Measurements from ENCODE around the gene SDHAF2. TPM values are rescaled to one million over a fixed set of nuclear protein-coding genes. Genes with fewer than 3 reads are reported as not detected.

The SDHAF2 gene
- total RNA-seq, 1 experiment from 2014 or later, result 34.0 TPM

Other genes starting within 250 kb of the SDHAF2 start
- not detected for gene PGA3, start 226.6 kb upstream of the SDHAF2 start, total RNA-seq (2021; ENCODE audit: unreplicated experiment)
- not detected for gene PGA4, start 207.8 kb upstream of the SDHAF2 start, total RNA-seq (2021; ENCODE audit: unreplicated experiment)
- not detected for gene PGA5, start 188.9 kb upstream of the SDHAF2 start, total RNA-seq (2021; ENCODE audit: unreplicated experiment)
- 2.5 TPM for gene VWCE, start 134.8 kb upstream of the SDHAF2 start, total RNA-seq (2021; ENCODE audit: unreplicated experiment)
- 269 TPM for gene DDB1, start 97.0 kb upstream of the SDHAF2 start, total RNA-seq (2021; ENCODE audit: unreplicated experiment)
- 156 TPM for gene TKFC, start 96.9 kb upstream of the SDHAF2 start, total RNA-seq (2021; ENCODE audit: unreplicated experiment)
- 34.1 TPM for gene CYB561A3, start 68.2 kb upstream of the SDHAF2 start, total RNA-seq (2021; ENCODE audit: unreplicated experiment)
- gene TMEM138, start 67.8 kb upstream of the SDHAF2 start, total RNA-seq (2021; ENCODE audit: unreplicated experiment), result 45.0 TPM
- 13.7 TPM for gene TMEM216, start 37.5 kb upstream of the SDHAF2 start, total RNA-seq (2021; ENCODE audit: unreplicated experiment)
- gene CPSF7, start 149 bp upstream of the SDHAF2 start, total RNA-seq (2021; ENCODE audit: unreplicated experiment), result 110 TPM
- gene LRRC10B, start 78.6 kb downstream of the SDHAF2 start, total RNA-seq (2021; ENCODE audit: unreplicated experiment), result not detected
- gene SYT7, start 151.0 kb downstream of the SDHAF2 start, total RNA-seq (2021; ENCODE audit: unreplicated experiment), result 27.4 TPM